BE2C (cell line): Measurements from ENCODE around the gene AEBP2.
A peak's percentile ranks its signal among the peaks of the same experiment; 100 is the strongest.
"Not testable (repeated sequence)": the region's sequence is repeated elsewhere in the genome, so short reads cannot be mapped to it uniquely, and the experiment has no call there.

Experiments
- DNase-seq: peaks from one replicate; pipeline ENCODE4 v3.0.0-alpha.2; 2020
- H3K27me3 ChIP-seq: fragments of 250-450 bp; sonication (Bioruptor Pico); 2 replicates; pipeline ENCODE4 v1.5.1; 2020; ENCODE audit warnings: mild to moderate bottlenecking
- H3K36me3 ChIP-seq: fragments of 250-450 bp; sonication (Bioruptor Pico); 2 replicates; pipeline ENCODE4 v1.5.1; 2020; ENCODE audit warnings: mild to moderate bottlenecking
- H3K4me1 ChIP-seq: fragments of 250-450 bp; sonication (Bioruptor Pico); 2 replicates; pipeline ENCODE4 v1.5.1; 2020
- H3K4me3 ChIP-seq: 2 replicates; pipeline ENCODE4 v1.5.1; 2011; ENCODE audit warnings: low read depth, low read length
- H3K9me3 ChIP-seq: fragments of 250-450 bp; sonication (Bioruptor Pico); 2 replicates; pipeline ENCODE4 v1.5.1; 2020
- TF ChIP-seq, protein P1 (sequence below): IDR thresholded peaks from 2 replicates; pipeline ENCODE4 v1.5.1; 2012; ENCODE audit warnings: mild to moderate bottlenecking, low read depth, low read length

AEBP2 gene

DNA sequence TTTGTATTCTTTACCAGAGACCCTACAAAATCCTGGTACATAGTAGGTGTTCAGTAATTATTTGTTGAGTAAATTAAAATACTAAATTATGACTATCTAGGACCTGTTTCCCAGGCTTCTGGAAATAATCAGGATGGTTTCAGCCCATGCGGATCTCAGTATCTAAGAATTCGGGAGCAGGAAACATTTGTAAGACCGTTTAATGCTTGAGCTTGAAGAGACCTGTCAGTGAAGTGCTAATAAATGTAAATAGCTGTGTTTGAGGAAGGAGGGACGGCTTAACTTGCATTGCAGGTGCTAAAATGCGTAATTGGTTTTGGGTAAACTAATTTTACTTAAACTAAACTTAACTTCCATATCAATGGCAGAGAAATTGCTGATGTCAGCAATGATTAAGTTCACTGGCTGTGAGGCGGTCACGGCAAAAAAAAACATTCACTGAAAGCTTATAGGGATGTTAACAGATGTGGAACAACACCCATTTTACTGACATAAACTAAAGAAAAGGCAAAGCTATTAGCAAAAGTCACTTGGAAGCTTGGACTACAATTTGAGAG, 28.6 kb upstream of the AEBP2 start:
- Histone ChIP-seq H3K27me3 (no peaks in the 10 kb centered on the region), H3K4me3 (peak overlapping the region; percentile 23), H3K4me1 (peaks cover 23% of the 10 kb centered on the region), H3K36me3 (no peaks in the 10 kb centered on the region), H3K9me3 (no peaks in the 10 kb centered on the region)
- no peak for DNase-seq
- TF ChIP-seq, protein P1, sequence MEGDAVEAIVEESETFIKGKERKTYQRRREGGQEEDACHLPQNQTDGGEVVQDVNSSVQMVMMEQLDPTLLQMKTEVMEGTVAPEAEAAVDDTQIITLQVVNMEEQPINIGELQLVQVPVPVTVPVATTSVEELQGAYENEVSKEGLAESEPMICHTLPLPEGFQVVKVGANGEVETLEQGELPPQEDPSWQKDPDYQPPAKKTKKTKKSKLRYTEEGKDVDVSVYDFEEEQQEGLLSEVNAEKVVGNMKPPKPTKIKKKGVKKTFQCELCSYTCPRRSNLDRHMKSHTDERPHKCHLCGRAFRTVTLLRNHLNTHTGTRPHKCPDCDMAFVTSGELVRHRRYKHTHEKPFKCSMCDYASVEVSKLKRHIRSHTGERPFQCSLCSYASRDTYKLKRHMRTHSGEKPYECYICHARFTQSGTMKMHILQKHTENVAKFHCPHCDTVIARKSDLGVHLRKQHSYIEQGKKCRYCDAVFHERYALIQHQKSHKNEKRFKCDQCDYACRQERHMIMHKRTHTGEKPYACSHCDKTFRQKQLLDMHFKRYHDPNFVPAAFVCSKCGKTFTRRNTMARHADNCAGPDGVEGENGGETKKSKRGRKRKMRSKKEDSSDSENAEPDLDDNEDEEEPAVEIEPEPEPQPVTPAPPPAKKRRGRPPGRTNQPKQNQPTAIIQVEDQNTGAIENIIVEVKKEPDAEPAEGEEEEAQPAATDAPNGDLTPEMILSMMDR = no peak

DNA sequence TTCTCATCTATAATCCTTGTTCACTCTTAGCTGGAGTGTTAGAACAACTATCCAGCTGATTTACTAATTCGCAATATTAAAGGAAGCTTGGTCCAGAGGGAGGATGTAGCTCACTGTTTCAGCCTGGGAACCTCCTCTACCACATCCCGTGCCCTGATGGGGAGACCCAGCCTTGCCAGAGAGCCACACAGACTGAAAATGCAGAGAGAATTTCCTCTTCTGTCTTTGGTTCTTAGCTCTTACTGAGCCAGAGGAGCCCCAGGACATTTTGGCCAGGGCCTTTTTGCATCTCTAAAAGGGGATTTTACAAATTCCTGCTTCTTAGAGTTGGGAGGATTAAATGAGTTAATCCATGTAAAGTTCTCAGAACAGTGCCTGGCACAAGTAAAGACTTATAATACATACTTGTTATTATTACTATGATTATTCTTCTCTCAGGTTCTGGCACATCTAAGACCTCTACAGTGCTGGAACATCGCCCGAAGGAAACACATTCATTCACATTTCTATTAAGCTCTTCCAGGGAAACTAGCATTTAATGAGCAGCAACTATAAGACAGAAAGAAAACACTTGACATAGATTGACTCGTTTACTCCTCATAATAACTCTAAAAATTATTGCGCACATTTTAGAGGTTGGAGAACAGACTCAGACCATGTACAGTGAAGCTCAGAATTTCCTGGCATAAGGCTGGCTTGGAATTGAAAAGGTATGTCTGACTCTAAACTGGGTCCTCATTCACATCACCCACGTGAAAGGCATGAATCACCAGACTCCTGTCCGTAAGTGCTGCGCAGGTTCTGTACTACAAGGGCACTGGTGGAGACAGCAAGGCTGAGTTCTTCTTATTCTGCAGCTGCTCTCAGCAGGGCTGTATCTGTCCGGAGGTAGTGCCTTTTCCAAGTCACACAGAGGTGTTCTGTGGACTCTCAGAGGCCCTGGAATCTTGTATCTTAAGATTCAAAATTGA, 27.8 kb upstream of the AEBP2 start:
- TF ChIP-seq, protein P1 = no peak
- no peaks in the 10 kb centered on the region for H3K27me3 ChIP-seq
- H3K4me1 ChIP-seq = peaks cover 23% of the 10 kb centered on the region
- H3K9me3 ChIP-seq = no peaks in the 10 kb centered on the region
- H3K36me3 ChIP-seq = no peaks in the 10 kb centered on the region
- no peak for DNase-seq
- H3K4me3 ChIP-seq = no peak overlapping the region

DNA sequence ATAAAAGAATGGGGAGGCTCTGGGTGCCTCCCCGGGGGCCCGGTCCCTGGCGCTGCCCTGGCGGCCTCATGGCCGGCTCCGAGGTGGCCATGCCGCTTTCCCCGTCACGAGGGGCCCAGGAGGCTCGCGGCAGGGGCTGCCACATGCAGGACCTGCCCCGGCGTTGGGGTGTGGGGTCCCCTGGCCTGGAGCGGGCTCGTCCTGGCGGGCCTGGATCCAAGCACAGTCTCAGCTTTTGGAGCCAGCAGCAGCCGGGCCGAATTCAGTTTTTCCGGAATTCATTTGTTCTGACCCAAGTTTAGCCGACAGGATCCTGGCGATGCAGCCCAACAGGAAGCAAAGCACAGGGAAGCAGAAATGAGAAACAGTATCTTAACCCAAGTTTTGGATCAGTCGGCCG, 26.4 kb upstream of the AEBP2 start:
- Histone ChIP-seq H3K4me1 (peaks cover 23% of the 10 kb centered on the region), H3K9me3 (no peaks in the 10 kb centered on the region), H3K27me3 (no peaks in the 10 kb centered on the region), H3K4me3 (no peak overlapping the region), H3K36me3 (no peaks in the 10 kb centered on the region)
- TF ChIP-seq, protein P1 = no peak
- DNase-seq = no peak

DNA sequence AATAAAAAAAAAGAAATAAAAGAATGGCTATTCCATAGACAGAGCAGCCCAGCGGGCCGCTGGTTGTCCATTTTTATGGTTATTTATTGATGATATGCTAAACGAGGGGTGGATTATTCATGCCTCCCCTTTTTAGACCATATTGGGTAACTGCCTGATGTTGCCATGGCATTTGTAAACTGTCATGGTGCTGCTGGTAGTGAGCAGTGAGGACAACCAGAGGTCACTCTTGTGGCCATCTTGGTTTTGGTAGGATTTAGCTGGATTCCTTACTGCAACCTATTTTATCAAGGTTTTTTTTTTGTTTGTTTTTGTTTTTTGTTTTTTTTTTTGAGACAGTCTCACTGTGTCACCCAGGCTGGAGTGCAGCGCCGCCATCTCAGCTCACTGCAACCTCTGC, 25.7 kb upstream of the AEBP2 start:
- not testable (repeated sequence) for H3K27me3 ChIP-seq, H3K4me3 ChIP-seq, H3K9me3 ChIP-seq, DNase-seq, H3K36me3 ChIP-seq
- peaks cover 23% of the 10 kb centered on the region for H3K4me1 ChIP-seq

DNA sequence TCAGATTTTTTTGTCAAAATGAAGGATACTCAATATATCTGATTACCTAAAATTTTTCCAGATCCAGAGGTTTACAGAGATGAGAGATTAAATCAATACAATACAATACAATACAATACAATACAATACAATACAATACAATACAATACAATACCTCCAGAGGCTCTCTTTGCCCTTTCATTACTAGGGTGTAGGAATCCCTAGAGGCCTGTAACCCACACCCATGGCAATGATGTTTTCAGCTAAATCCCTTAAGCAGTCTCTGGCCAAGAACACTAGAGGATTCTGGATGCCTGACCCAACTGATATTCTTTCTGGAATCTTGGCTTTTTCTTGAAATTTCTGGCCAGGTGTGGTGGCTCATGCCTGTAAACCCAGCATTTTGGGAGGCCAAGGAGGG, 23.7 kb upstream of the AEBP2 start:
- H3K4me1 ChIP-seq = peaks cover 8% of the 10 kb centered on the region
- no peak for DNase-seq
- H3K4me3 ChIP-seq = no peak overlapping the region
- no peaks in the 10 kb centered on the region for H3K9me3 ChIP-seq
- TF ChIP-seq, protein P1 = no peak
- H3K27me3 ChIP-seq = no peaks in the 10 kb centered on the region
- H3K36me3 ChIP-seq = no peaks in the 10 kb centered on the region

DNA sequence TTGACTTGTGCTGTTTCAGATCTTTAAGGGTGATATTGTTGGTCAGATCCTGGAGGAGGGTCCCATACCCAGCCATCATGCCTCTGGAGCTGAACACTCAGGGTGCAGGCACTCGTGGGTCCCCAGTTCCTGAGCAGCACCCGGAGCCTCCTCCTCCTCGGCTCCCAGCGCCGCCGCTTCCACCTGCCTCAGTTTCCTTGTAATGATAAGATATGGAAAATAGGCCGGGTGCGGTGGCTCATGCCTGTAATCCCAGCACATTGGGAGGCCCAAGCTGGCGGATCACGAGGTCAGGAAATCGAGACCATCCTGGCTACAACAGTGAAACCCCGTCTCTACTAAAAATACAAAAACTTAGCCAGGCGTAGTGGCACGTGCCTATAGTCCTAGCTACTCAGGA, 20.2 kb upstream of the AEBP2 start:
- no peaks in the 10 kb centered on the region for H3K4me1 ChIP-seq
- H3K36me3 ChIP-seq = no peaks in the 10 kb centered on the region
- TF ChIP-seq, protein P1 = no peak
- DNase-seq = no peak
- no peak overlapping the region for H3K4me3 ChIP-seq
- H3K27me3 ChIP-seq = no peaks in the 10 kb centered on the region
- no peaks in the 10 kb centered on the region for H3K9me3 ChIP-seq
